HCT116 (cell line): ENCODE results near the gene OR6K6. TPM values are rescaled to one million over a fixed set of nuclear protein-coding genes. Genes with fewer than 3 reads are reported as not detected.

Source experiments
- ATAC-seq: fragments of 200-7000 bp; cut with Tn5 transposase; 2 replicates; pipeline ENCODE4 v1.9.1; 2020; ENCODE audit warnings: mild to moderate bottlenecking, moderate library complexity
- BruUV-seq: library from RNA; stranded (reverse); fragments of 400-500 nt; replicated peaks from 2 replicates; lab custom pipeline; 2021; lab: Mats Ljungman, UMichigan
- CTCF ChIA-PET: fragments of 300-600 bp; sonication (Branson Sonifier 250); formaldehyde crosslinking; loops from one replicate; lab custom pipeline; 2021; ENCODE audit warnings: antibody characterized with exemption; lab: Charles Lee
- POLR2A ChIA-PET: fragments of 300-600, 350-600 bp; sonication (Branson Sonifier 250); formaldehyde crosslinking; loops from one replicate; lab custom pipeline; 2021; ENCODE audit warnings: antibody characterized with exemption; lab: Charles Lee
- RAD21 ChIA-PET, 2 experiments: fragments of 300-600 bp; sonication (Branson Sonifier 250); formaldehyde crosslinking; loops; one replicate each; lab custom pipeline; 2023; ENCODE audit warnings: low total read pairs in 2 of 2; ENCODE audit not compliant: uncharacterized antibody in 2 of 2, unreplicated experiment in 2 of 2, low non-redundant PET in 1 of 2; lab: Charles Lee
- DNase-seq: peaks from one replicate; pipeline ENCODE4 v3.0.0-alpha.2; 2010; ENCODE audit warnings: low read depth, low spot score
- H2AFZ ChIP-seq: fragments of 200-600 bp; shearing (Covaris generic), sonication (generic); 2 replicates; pipeline ENCODE4 v1.6.1; 2017; ENCODE audit warnings: low read depth, mixed run types, mixed read lengths, antibody characterized with exemption, low read length; ENCODE audit not compliant: poor library complexity, severe bottlenecking
- H3K27ac ChIP-seq: 2 replicates; pipeline ENCODE4 v1.5.1; 2012; ENCODE audit warnings: low read depth, low read length
- H3K27me3 ChIP-seq: fragments of 200-600 bp; sonication (generic); 2 replicates; pipeline ENCODE4 v1.6.1; 2016; ENCODE audit warnings: mixed run types, low read length, mixed read lengths; ENCODE audit not compliant: insufficient read depth
- H3K36me3 ChIP-seq, 2 experiments: fragments of 200-500 bp in 1 of 2; fragments of 200-600 bp in 1 of 2; sonication (Bioruptor generic) in 1 of 2; sonication (generic) in 1 of 2; 2 replicates each; pipeline versions ENCODE4 v1.5.1 to v1.6.1; 2014 to 2016; ENCODE audit warnings: low read length in 2 of 2, inconsistent platforms in 1 of 2, mixed read lengths in 1 of 2, mixed run types in 1 of 2; ENCODE audit not compliant: insufficient read depth in 2 of 2, control insufficient read depth in 1 of 2
- H3K4me1 ChIP-seq, 2 experiments: fragments of 200-600 bp in 1 of 2; sonication (generic) in 1 of 2; 2 replicates each; pipeline versions ENCODE4 v1.5.1 to v1.6.1; 2012 to 2017; ENCODE audit warnings: low read length in 2 of 2, inconsistent platforms in 1 of 2, mild to moderate bottlenecking in 1 of 2, mixed read lengths in 1 of 2, mixed run types in 1 of 2, moderate library complexity in 1 of 2; ENCODE audit not compliant: insufficient read depth in 2 of 2, control insufficient read depth in 1 of 2
- H3K4me2 ChIP-seq: fragments of 200-600 bp; sonication (generic); 2 replicates; pipeline ENCODE4 v1.6.1; 2017; ENCODE audit warnings: mixed run types, low read length, mixed read lengths
- H3K4me3 ChIP-seq, 2 experiments: fragments of 200-600 bp in 1 of 2; sonication (generic) in 1 of 2; replicated peaks in 1 of 2; 2 replicates each; pipeline ENCODE4 v1.5.1; 2011 to 2016; ENCODE audit warnings: low read length in 2 of 2, control low read depth in 1 of 2, low read depth in 1 of 2, mild to moderate bottlenecking in 1 of 2, mixed read lengths in 1 of 2, mixed run types in 1 of 2
- H3K79me2 ChIP-seq: fragments of 200-600 bp; sonication (generic); 2 replicates; pipeline ENCODE4 v1.6.1; 2017; ENCODE audit warnings: mild to moderate bottlenecking, mixed run types, low read length, moderate library complexity, mixed read lengths; ENCODE audit not compliant: insufficient read depth
- H3K9ac ChIP-seq: fragments of 200-600 bp; sonication (generic); 2 replicates; pipeline ENCODE4 v1.6.1; 2016; ENCODE audit warnings: low read length, mixed read lengths
- H3K9me2 ChIP-seq: fragments of 200-600 bp; sonication (generic), shearing (Covaris generic); 2 replicates; pipeline ENCODE4 v1.6.1; 2017; ENCODE audit warnings: mixed run types, mild to moderate bottlenecking, moderate library complexity; ENCODE audit not compliant: insufficient read depth
- H3K9me3 ChIP-seq, 2 experiments: fragments of 200-500 bp in 1 of 2; fragments of 200-600 bp in 1 of 2; sonication (Bioruptor generic) in 1 of 2; sonication (generic) in 1 of 2; 2 replicates each; pipeline ENCODE4 v1.6.1; 2014 to 2017; ENCODE audit warnings: low read length in 2 of 2, mixed read lengths in 2 of 2, inconsistent platforms in 1 of 2, low read depth in 1 of 2, mild to moderate bottlenecking in 1 of 2, mixed run types in 1 of 2, moderate library complexity in 1 of 2; ENCODE audit not compliant: control insufficient read depth in 1 of 2, insufficient read depth in 1 of 2
- H4K20me1 ChIP-seq: fragments of 200-600 bp; sonication (generic), shearing (Covaris generic); 2 replicates; pipeline ENCODE4 v1.6.1; 2017; ENCODE audit warnings: mixed run types, mild to moderate bottlenecking, moderate library complexity; ENCODE audit not compliant: insufficient read depth
- CBX3 ChIP-seq: IDR thresholded peaks from 2 replicates; pipeline ENCODE4 v1.6.1; 2012; ENCODE audit warnings: low read depth
- POLR2A ChIP-seq: IDR thresholded peaks from 2 replicates; pipeline ENCODE4 v1.7.0; 2011; ENCODE audit warnings: borderline replicate concordance; ENCODE audit not compliant: insufficient read depth, insufficient read length; ENCODE audit errors: extremely low read depth
- TCF7L2 ChIP-seq: IDR thresholded peaks from 2 replicates; pipeline ENCODE4 v1.7.0; 2011; ENCODE audit warnings: borderline replicate concordance, inconsistent platforms; ENCODE audit not compliant: insufficient read depth, insufficient read length; ENCODE audit errors: extremely low read depth
- YY1 ChIP-seq: IDR thresholded peaks from 2 replicates; pipeline ENCODE4 v1.6.1; 2011; ENCODE audit warnings: low read length, low read depth, moderate library complexity, mild to moderate bottlenecking; ENCODE audit not compliant: insufficient replicate concordance; ENCODE audit errors: extremely low read depth
- intact Hi-C: fragments of 100-400 bp; cut with micrococcal nuclease; formaldehyde crosslinking; loops from 2 replicates; pipeline ENCODE4 v1.10.0; 2022
- total RNA-seq: library from RNA; stranded (reverse); gene quantifications from one replicate; pipeline ENCODE4 v1.2.1, GENCODE V29; 2021; ENCODE audit not compliant: unreplicated experiment
- TF ChIP-seq, protein P1 (sequence below): IDR thresholded peaks from 2 replicates; pipeline ENCODE4 v1.6.1; 2012; ENCODE audit warnings: low read depth

Gene OR6K6
- total RNA-seq, 1 experiment from 2014 or later = not detected

DNA sequence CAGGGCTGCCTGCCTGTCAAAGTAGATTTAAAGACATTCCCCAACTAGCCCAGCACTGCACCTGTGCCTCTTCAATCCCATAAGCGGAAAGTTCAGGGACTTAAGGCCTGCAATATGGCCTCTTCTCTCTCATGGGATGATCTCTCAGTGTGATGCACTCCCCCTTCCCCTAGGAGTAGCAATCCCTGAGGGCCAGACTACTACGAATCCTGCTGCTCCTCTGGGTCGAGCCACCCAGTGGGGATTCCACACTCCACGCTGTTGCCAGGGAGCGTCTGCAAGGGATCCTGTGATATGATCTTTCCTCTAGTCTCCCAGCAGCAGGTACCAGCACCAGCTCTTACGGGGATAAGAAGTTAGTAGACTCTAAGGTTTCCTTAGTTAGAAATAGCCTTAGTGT, 39.7 kb downstream of the OR6K6 start (continued):
- TF ChIP-seq, protein P1, sequence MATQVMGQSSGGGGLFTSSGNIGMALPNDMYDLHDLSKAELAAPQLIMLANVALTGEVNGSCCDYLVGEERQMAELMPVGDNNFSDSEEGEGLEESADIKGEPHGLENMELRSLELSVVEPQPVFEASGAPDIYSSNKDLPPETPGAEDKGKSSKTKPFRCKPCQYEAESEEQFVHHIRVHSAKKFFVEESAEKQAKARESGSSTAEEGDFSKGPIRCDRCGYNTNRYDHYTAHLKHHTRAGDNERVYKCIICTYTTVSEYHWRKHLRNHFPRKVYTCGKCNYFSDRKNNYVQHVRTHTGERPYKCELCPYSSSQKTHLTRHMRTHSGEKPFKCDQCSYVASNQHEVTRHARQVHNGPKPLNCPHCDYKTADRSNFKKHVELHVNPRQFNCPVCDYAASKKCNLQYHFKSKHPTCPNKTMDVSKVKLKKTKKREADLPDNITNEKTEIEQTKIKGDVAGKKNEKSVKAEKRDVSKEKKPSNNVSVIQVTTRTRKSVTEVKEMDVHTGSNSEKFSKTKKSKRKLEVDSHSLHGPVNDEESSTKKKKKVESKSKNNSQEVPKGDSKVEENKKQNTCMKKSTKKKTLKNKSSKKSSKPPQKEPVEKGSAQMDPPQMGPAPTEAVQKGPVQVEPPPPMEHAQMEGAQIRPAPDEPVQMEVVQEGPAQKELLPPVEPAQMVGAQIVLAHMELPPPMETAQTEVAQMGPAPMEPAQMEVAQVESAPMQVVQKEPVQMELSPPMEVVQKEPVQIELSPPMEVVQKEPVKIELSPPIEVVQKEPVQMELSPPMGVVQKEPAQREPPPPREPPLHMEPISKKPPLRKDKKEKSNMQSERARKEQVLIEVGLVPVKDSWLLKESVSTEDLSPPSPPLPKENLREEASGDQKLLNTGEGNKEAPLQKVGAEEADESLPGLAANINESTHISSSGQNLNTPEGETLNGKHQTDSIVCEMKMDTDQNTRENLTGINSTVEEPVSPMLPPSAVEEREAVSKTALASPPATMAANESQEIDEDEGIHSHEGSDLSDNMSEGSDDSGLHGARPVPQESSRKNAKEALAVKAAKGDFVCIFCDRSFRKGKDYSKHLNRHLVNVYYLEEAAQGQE = no peak
- TF ChIP-seq POLR2A = no peak
- TF ChIP-seq, all 23 proteins: peak for 0

DNA sequence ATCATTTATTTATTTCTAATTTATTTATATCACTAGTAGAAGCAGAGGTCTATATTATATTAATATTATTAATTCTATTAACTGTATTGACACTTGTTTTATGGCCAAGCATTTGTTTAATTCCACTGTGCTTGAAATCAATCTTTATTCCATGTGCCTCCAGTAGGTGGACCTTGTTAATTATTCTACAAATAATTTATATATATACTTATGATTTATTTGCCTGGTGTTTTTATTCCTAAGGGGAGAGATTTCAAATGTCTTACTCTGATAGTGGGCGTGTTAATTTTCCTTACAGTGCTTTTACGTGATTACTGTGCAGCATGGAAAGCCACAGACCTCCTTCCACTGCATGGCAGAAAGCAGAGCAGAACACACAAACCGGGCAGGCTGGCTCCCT, 44.0 kb downstream of the OR6K6 start:
- H3K9me3 ChIP-seq = peaks cover 0 to 5% of the 10 kb centered on the region in 2 experiments; a peak in 1 of 4 replicates
- H2AFZ ChIP-seq = no peak overlapping the region
- H3K9me2 ChIP-seq = no peaks in the 10 kb centered on the region
- H3K4me2 ChIP-seq = no peak overlapping the region
- ChIA-PET RAD21 (no interaction called here), POLR2A (no interaction called here), CTCF (no interaction called here)
- H3K4me3 ChIP-seq = no peak overlapping the region
- no peaks in the 10 kb centered on the region for H4K20me1 ChIP-seq
- H3K36me3 ChIP-seq = no peaks in the 10 kb centered on the region
- H3K9ac ChIP-seq = no peak overlapping the region
- no peaks in the 10 kb centered on the region for H3K79me2 ChIP-seq
- ATAC-seq (no peak), DNase-seq (no peak)
- no peaks in the 10 kb centered on the region for H3K4me1 ChIP-seq
- TF ChIP-seq YY1 (no peak), TCF7L2 (no peak), POLR2A (no peak), CBX3 (no peak)
- no peak overlapping the region for H3K27ac ChIP-seq
- intact Hi-C loops = no loop called here
- no peaks in the 10 kb centered on the region for H3K27me3 ChIP-seq
- no TSS peak for BruUV-seq
